Bronchial epithelial cell (primary cell): Measurements from ENCODE around the gene FAM83D. TPM values are rescaled to one million over a fixed set of nuclear protein-coding genes. Genes with fewer than 3 reads are reported as not detected.
"Not testable (repeated sequence)": the region's sequence is repeated elsewhere in the genome, so short reads cannot be mapped to it uniquely, and the experiment has no call there.

Experiments
- DNase-seq: peaks from one replicate; pipeline ENCODE4 v3.0.0-alpha.2; 2010; ENCODE audit warnings: low read depth
- FAIRE-seq: peaks from 2 replicates; lab custom pipeline; 2011; peaks lifted over from hg19 to GRCh38; lab: Jason Lieb, UNC
- H3K27me3 ChIP-seq: 2 replicates; pipeline ENCODE4 v1.5.1; 2011; ENCODE audit warnings: low read length; ENCODE audit not compliant: control insufficient read depth, insufficient read depth
- H3K36me3 ChIP-seq: 2 replicates; pipeline ENCODE4 v1.5.1; 2011; ENCODE audit warnings: low read length; ENCODE audit not compliant: control insufficient read depth, insufficient read depth
- H3K4me3 ChIP-seq: 2 replicates; pipeline ENCODE4 v1.5.1; 2011; ENCODE audit warnings: mild to moderate bottlenecking, low read depth, low read length, control low read depth
- CTCF ChIP-seq: IDR thresholded peaks from 2 replicates; pipeline ENCODE4 v1.5.1; 2011; ENCODE audit warnings: mild to moderate bottlenecking, moderate library complexity, low read length, control low read depth, inconsistent platforms; ENCODE audit not compliant: insufficient read depth, severe bottlenecking
- total RNA-seq: library from RNA; depleted of rRNA; stranded (reverse); fragments of >200 nt; gene quantifications from 2 replicates; pipeline ENCODE4 v1.2.1, GENCODE V29; 2014

The FAM83D gene
- total RNA-seq, 1 donor from 2014 or later, result 2.6 TPM

GRCh38 chr20:38987777-38988176 lies 61.6 kb downstream of the FAM83D start:
- Histone ChIP-seq H3K27me3 (no peaks in the 10 kb centered on the region), H3K4me3 (no peak overlapping the region), H3K36me3 (peaks cover 1% of the 10 kb centered on the region)
- no peak for TF ChIP-seq CTCF
- no peak for FAIRE-seq
- no peak for DNase-seq

- Histone ChIP-seq H3K36me3 (peaks cover 1% of the 10 kb centered on the region), H3K27me3 (no peaks in the 10 kb centered on the region), H3K4me3 (no peak overlapping the region)
- DNase-seq (peak; percentile 14), FAIRE-seq (no peak)
- no peak for TF ChIP-seq CTCF
Measured at GRCh38 chr20:38990728-38991127, 64.5 kb downstream of the FAM83D start.

GRCh38 chr20:38991814-38992704 lies 65.8 kb downstream of the FAM83D start:
- TF ChIP-seq CTCF, result no peak
- Histone ChIP-seq H3K4me3 (no peak overlapping the region), H3K27me3 (no peaks in the 10 kb centered on the region), H3K36me3 (peaks cover 1% of the 10 kb centered on the region)
- DNase-seq (no peak), FAIRE-seq (no peak)

- H3K36me3 ChIP-seq, result peaks cover under 1% of the 10 kb centered on the region
Measured at GRCh38 chr20:38995536-38996044, 69.4 kb downstream of the FAM83D start.

GRCh38 chr20:38996866-38997265 lies 70.6 kb downstream of the FAM83D start:
- H3K4me3 ChIP-seq, H3K36me3 ChIP-seq, H3K27me3 ChIP-seq, DNase-seq, FAIRE-seq: not testable (repeated sequence)

More at GRCh38 chr20:38995536-38996044, 69.4 kb downstream of the FAM83D start:
- no peaks in the 10 kb centered on the region for H3K27me3 ChIP-seq
- no peak for FAIRE-seq
- H3K4me3 ChIP-seq, result no peak overlapping the region
- TF ChIP-seq CTCF, result no peak
- DNase-seq, result no peak

- Histone ChIP-seq H3K36me3 (peaks cover 6% of the 10 kb centered on the region), H3K4me3 (no peak overlapping the region), H3K27me3 (no peaks in the 10 kb centered on the region)
- no peak for FAIRE-seq
- TF ChIP-seq CTCF, result no peak
- DNase-seq, result no peak
Measured at GRCh38 chr20:38997622-38998021, 71.4 kb downstream of the FAM83D start.
